ENCODE data around the gene CHRNA3.
"Not testable (repeated sequence)": the region's sequence is repeated elsewhere in the genome, so short reads cannot be mapped to it uniquely, and the experiment has no call there.

The CHRNA3 gene

GRCh38 chr15:78617516-78617915 lies 3.3 kb downstream of the CHRNA3 start:
- no peak for DNase-seq (ENCODE audit: low spot score)

DNA sequence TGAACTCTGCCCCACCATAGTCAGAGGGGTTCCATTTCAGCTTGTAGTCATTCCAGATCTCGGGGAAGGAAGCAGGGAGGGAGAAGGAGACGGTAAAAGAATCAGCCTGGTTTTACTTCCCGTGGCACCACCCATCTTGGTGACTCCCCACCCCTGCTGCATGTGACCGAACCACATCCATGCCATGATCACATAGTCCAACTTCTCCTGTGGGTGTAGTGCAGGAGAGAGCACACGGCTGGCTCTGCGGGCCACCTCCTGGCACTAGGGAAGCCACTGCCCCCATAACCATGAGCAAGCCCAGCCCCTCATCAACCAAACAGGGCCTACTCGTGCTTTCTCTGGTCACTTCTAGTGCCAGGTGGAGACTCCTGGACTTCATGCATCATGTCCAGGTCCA lies 3.7 kb downstream of the CHRNA3 start:
- DNase-seq (ENCODE audit: low spot score): no peak

- no peak for DNase-seq (ENCODE audit: low spot score)
These were observed 4.3 kb downstream of the CHRNA3 start for GRCh38 chr15:78616506-78616905.

- no peak for DNase-seq (ENCODE audit: low spot score)
These were observed 5.6 kb downstream of the CHRNA3 start for GRCh38 chr15:78615151-78615589.

- DNase-seq (ENCODE audit: low spot score): no peak
These were observed 6.8 kb downstream of the CHRNA3 start for GRCh38 chr15:78614021-78614420.

GRCh38 chr15:78609551-78609950 lies 11.2 kb downstream of the CHRNA3 start:
- DNase-seq (ENCODE audit: low spot score): not testable (repeated sequence)

DNA sequence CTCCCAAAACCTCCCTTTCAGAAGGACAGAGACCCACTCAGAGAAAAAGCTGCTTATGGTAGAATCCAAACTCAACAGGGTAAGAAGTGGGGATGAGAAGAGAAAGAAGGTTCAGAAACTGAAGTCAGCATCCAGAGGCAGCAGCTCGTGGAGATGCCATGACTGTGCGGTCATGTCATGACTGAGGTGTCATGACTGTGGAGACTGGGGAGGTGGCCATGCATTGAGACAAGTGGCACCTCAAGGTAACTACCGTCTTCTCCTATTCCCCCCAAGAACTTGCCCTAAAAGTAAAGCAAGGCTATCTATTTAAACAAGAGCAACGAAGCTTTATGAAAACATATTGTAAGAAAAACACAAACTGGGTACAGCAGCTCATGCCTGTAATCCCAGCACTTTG lies 15.1 kb downstream of the CHRNA3 start:
- no peak for DNase-seq (ENCODE audit: low spot score)

DNA sequence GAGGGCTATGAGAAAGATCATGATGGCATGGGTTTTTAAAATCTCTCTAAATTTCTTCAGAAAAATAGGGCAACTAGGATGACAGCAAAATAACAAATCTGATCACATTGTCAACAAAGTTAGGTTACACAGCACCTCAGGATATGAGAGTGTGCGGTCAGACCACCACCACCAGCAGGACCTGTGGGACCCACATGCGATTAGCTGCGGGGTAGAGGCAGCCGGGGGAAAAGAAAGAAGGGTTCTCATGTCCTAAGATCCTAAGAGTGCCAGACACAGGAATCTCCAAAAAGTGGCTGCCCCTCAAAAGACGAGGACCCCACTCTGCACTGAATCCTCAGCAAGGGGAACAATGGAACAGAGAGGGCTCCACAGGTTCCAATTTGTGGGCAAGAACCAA lies 15.6 kb downstream of the CHRNA3 start:
- no peak for DNase-seq (ENCODE audit: low spot score)

- DNase-seq (ENCODE audit: low spot score): no peak
These were observed 16.4 kb downstream of the CHRNA3 start for GRCh38 chr15:78604420-78604819.

- no peak for DNase-seq (ENCODE audit: low spot score)
These were observed 17.3 kb downstream of the CHRNA3 start for GRCh38 chr15:78603467-78603866.

DNA sequence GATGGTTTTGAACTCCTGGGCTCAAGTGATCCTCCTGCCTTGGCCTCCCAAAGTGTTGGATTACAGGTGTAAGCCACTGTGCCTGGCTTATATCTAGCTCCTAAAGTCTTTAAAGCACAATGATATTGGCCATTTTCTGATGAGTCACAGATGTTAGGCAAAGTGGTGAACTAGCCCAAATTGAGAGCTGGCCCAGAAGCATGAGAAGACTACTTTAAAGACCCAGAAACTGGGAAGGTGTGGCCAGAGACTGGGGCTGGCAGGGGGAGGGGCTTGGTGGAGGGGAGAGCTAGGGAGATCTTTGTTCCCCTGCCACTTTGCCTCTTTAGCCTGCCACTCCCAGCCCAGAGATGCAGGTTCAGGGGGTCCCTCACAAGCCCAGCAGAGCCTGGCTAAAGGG lies 21.6 kb downstream of the CHRNA3 start:
- DNase-seq (ENCODE audit: low spot score): no peak

- DNase-seq (ENCODE audit: low spot score): no peak
These were observed 22.4 kb downstream of the CHRNA3 start for GRCh38 chr15:78598348-78598747.

DNA sequence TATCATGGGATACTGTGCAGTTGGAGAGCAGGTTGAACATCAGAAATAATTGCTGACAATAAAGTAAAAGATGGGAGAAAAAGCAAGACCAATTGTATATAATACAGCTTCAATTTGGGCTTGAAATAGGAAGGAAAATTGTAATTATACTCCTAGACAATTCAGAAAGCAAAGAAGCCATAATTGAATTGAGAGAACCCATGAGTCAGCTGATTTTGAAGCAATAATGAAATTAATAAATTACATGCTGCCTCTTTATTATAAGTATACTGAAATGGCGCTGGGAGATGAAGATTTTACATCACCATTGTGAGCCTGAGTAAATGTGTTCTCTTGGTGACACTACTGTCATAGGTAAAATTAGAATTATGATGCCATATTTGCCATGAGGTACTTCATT lies 23.2 kb downstream of the CHRNA3 start:
- DNase-seq (ENCODE audit: low spot score): no peak

- no peak for DNase-seq (ENCODE audit: low spot score)
These were observed 45.9 kb downstream of the CHRNA3 start for GRCh38 chr15:78574944-78575343.

DNA sequence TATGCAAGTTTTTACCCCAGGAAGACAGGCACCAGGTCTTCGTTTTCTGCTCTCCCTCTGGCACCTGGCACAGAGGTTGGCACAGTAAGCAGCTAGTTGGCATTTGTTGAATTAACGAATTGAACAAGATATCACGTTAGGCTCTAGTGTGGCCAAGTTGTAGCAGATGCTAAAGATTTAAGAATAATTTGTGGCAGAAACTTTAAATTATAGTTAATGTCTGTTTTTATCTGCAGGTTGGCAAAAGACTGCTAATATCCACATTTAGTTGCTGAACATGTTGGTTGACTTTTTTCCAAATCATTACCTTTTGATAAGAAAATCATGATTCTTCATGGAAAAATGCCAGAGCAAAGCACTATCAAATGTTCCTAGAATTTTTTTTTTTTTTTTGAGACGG lies 47.4 kb downstream of the CHRNA3 start:
- DNase-seq (ENCODE audit: low spot score): no peak

DNA sequence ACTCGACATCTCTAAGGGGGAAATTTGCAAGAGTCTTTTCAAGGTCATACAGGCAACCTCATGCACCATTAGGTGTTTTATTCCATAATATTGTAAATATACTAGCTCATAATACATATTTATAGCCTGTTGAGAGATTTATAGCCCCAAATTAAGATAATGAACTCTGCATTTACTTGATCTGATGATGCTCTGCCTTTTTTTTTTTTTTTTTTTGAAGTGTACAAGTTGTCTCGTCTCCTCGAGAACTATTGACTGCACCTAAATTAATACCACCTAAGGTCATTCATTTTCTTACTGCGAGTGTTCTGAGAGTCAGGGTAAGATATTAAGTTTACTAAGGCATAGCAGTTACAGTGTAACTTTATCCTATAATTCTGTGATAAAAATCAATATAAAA lies 49.4 kb downstream of the CHRNA3 start:
- no peak for DNase-seq (ENCODE audit: low spot score)

DNA sequence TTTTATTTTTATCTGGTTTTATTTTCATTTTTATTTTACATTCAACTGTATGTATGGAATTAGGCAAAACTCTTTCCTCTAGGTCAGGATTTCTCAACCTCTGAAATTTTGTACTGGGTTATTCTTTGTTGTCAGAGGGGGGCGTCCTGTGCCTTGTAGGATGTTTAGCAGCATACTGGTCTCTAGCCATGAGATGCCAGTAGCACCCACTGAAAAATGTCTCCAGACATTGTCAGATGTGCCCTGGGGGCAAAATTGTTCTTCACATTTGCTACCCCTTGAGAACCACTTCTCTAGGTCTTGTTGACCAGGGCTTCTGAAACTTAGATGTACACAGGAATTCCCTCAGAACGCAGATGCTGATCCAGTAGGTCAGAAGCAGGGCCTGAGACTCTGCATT lies 50.1 kb downstream of the CHRNA3 start:
- peak; percentile 15 for DNase-seq (ENCODE audit: low spot score)

GRCh38 chr15:78567531-78567930 lies 53.3 kb downstream of the CHRNA3 start:
- DNase-seq (ENCODE audit: low spot score): no peak

DNA sequence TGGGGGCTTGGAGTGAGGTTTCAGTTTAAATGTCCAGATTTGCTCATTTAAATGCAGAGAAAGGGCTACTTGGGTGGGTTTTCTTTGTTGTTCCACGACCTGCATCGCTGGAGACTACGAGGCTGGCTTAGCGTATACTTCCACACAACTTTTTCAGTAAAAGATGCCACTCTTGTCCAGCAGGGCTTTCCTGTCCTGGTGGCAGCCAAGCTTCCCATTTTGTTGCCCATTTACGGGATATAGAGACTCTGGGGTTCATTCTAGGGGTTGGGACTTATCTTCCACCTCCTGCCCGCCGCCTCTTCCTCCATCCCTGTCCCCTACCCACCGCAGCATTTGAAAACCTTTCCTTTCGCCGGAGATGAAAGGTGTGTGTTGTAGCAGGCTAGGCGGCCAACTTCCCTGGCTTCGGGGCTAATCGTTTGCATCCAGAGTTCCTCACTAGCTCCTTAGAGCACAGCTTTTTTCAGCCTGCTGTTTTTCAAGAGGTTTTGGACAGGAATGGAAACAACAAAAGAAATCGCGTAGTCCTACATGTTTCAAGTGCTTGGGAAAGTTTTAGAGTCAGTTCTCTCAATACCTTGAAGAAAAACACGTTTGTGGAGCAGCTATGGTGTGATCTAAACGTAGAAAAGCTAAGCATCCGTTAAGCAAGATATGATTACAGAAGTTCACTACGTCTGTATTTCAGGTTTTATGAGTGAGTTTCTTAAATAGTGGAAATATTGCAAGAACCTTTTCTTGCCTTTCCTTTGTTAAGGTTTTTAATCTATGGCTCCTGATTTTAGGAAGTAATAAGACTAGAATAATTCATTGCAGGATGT lies 54.6 kb downstream of the CHRNA3 start:
- DNase-seq (ENCODE audit: low spot score): peak; percentile 52

DNA sequence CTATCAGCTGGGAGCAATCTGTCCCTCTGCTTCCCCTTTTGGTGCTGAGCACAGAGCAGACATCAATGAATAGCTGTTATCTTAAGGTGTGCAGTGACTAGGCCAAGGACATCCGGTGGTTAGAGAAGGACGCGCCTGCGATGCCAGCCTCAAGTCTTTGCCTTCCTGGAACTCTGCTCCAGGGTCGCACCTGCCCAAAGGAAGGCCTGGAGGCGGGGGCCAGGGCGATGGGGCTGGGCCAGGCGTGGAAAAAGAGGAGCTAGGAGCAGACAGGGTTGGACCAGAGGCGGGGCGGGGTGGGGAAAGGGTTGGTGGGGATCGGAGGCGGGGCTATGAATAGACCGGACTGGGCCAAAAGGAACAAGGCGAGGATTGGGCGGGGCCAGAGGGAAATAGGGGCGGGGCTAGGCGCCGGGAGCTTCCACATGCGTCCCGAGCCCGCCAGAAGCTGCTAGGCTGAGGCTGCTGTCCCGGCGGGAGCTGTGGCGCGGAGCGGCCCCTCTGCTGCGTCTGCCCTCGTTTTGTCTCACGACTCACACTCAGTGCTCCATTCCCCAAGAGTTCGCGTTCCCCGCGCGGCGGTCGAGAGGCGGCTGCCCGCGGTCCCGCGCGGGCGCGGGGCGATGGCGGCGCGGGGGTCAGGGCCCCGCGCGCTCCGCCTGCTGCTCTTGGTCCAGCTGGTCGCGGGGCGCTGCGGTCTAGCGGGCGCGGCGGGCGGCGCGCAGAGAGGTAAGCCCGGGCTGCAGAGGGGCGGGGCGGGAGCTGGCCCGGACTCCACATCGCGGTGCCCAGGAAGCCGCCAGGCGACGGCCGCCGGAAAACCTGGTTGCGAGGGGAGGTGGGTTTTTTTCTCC lies 55.5 kb downstream of the CHRNA3 start, which contains the start of gene CHRNA5:
Gene CHRNA5 (plus strand): TSS at position 424 of the 854 bp plus-strand sequence. CDS start 200 bp downstream, at position 624.
- peak; percentile 91 for DNase-seq (ENCODE audit: low spot score)

DNA sequence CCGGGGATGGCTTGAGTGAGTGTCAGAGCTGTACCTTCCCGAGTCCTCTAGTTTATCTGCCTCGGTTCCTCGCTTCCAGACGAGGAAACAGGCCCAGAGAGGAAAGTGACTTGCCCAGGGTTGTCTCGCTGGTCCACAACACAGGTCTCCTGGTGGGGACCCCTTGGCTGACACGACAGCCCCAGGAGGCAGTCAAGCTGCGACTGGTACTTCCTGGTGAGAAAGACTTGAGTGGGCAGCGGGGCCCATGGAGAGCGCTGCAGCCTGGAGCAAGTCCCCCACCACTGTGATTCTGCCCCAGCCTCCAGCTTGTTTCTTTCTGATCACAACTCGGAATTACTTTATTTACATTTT lies 56.1 kb downstream of the CHRNA3 start:
- no peak for DNase-seq (ENCODE audit: low spot score)

GRCh38 chr15:78563092-78563491 lies 57.7 kb downstream of the CHRNA3 start:
- no peak for DNase-seq (ENCODE audit: low spot score)

GRCh38 chr15:78561490-78561889 lies 59.3 kb downstream of the CHRNA3 start:
- DNase-seq (ENCODE audit: low spot score): no peak

All from HuH-7 (cell line).